Epithelial cell of esophagus (primary cell): ENCODE measurements around the gene TCTN3.

ENCODE experiments used
- DNase-seq: peaks from one replicate; pipeline ENCODE4 v3.0.0; 2010; ENCODE audit warnings: low read depth
- H3K4me3 ChIP-seq: 2 replicates; pipeline ENCODE4 v1.5.1; 2011; ENCODE audit warnings: mild to moderate bottlenecking, low read length, control low read depth
- TF ChIP-seq, protein P1 (sequence below): IDR thresholded peaks from 2 replicates; pipeline ENCODE4 v1.5.1; 2011; ENCODE audit warnings: low read depth, mild to moderate bottlenecking, low read length, control low read depth, inconsistent platforms; ENCODE audit not compliant: insufficient read depth; ENCODE audit errors: missing control alignments

Gene TCTN3

DNA sequence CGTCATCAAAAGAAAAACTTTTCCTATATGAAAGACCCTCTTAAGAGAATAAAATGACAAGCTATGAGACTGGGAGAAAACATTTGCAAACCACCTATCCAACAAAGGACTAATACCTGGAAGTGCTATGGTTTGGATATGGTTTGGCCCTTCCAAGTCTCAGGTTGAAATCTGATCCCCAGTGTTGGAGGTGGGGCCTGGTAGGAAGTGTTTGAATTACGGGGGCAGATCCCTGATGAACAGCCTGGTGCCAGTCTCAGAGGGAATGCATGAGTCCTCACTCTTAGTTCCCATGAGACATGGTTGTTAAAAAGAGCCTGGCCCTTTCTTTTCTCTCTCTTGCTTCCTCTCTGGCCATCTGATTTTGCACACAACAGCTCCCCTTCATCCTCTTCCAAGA, 43.5 kb downstream of the TCTN3 start:
- DNase-seq, result no peak
- no peak overlapping the region for H3K4me3 ChIP-seq
- TF ChIP-seq, protein P1, sequence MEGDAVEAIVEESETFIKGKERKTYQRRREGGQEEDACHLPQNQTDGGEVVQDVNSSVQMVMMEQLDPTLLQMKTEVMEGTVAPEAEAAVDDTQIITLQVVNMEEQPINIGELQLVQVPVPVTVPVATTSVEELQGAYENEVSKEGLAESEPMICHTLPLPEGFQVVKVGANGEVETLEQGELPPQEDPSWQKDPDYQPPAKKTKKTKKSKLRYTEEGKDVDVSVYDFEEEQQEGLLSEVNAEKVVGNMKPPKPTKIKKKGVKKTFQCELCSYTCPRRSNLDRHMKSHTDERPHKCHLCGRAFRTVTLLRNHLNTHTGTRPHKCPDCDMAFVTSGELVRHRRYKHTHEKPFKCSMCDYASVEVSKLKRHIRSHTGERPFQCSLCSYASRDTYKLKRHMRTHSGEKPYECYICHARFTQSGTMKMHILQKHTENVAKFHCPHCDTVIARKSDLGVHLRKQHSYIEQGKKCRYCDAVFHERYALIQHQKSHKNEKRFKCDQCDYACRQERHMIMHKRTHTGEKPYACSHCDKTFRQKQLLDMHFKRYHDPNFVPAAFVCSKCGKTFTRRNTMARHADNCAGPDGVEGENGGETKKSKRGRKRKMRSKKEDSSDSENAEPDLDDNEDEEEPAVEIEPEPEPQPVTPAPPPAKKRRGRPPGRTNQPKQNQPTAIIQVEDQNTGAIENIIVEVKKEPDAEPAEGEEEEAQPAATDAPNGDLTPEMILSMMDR, result no peak

DNA sequence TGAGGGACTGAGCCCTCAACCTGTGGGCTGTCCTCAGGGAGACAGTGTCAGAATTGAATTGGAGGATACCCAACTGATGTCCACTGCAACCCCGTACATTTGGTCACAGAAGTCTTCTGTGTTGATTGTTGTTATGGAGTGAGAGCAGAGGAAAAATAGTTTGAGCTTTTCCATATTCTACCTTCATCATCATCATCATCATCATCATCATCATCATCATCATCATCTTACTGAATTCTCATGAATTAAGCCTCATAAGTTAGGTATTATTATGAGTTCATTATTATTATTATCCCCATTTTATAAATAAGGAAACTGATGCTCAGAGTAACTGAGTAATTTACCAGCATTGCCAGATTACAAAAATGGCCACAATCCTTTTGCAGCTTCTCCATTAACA, 45.6 kb downstream of the TCTN3 start:
- no peak overlapping the region for H3K4me3 ChIP-seq
- DNase-seq, result no peak
- TF ChIP-seq, protein P1, result no peak

DNA sequence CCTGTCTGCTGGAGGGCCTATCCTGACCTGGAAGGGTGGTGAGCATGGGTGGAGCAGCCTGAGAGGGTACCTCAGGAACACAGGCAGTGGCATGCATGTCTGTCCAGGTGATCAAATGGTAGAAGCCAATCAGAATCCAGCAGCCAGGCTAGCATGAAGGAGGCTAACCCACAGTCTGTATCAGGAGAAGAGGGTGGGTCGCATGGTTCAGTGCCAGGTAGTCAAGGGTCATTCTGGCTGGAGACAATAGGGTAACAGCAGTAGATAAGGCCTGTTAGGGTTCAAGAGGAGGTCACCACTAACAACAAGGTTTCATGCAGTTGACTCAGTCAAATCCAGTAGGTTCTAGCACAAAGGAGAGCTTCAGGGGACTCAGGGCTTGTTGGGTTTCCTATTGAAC, 47.6 kb downstream of the TCTN3 start:
- no peak overlapping the region for H3K4me3 ChIP-seq
- no peak for DNase-seq
- TF ChIP-seq, protein P1, result no peak

DNA sequence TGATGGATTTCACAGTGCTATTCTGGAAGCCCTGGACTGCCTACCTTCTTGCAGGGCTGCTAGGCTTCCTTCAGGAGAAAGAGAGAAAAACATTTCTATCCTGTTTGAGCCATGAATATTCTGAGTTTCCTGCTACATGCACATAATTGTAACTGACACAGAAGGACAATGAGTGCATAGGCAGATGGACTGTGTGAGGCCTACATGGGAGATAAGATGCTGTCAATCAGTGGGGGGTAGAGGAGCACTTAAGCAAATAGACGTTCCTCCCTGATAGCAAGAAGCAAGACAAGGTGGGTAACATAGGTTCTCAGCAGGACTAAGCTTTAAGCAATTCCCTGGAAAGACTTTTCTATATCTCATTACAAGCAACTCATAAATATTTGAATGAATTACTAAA, 48.8 kb downstream of the TCTN3 start:
- TF ChIP-seq, protein P1, result no peak
- H3K4me3 ChIP-seq, result no peak overlapping the region
- DNase-seq, result no peak

DNA sequence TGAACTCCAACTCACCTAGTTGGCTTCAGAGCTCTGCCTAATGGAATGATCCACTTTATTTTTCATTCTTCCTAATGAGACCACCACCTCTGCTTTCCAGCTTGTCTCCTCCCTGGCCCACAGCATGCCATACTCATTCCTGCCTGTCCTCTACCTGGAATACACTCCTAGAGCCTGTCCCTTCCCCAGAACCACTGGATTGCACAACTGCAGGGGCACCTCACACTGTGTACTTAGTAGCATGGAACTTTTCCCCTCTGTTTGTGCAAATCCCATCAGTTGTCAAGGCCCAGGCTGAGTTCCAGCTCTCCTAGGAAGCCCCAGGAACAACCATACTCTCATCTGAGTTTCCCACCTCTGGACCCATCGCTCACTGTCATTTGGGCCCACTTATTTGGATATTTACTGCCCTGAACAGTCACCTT, 52.8 kb downstream of the TCTN3 start:
- TF ChIP-seq, protein P1, result no peak
- H3K4me3 ChIP-seq, result no peak overlapping the region
- DNase-seq, result no peak

DNA sequence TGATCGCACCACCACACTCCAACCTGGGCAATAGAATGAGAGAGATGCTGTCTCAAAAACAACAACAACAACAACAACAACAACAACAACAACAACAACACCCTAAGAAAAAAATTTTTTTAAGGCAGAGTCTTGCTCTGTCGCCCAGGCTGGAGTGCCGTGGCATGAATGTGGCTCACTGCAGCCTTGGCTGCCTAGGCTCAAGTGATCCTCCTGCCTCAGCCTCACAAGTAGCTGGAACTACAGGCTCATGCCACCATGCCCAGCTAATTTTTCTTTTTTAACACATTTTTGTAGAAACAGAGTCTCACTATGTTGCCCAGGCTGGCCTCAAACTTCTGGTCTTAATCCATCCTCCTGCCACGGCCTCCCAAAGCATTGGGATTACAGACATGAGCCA, 55.8 kb downstream of the TCTN3 start:
- DNase-seq, result no peak
- H3K4me3 ChIP-seq, result no peak overlapping the region
- TF ChIP-seq, protein P1, result no peak

DNA sequence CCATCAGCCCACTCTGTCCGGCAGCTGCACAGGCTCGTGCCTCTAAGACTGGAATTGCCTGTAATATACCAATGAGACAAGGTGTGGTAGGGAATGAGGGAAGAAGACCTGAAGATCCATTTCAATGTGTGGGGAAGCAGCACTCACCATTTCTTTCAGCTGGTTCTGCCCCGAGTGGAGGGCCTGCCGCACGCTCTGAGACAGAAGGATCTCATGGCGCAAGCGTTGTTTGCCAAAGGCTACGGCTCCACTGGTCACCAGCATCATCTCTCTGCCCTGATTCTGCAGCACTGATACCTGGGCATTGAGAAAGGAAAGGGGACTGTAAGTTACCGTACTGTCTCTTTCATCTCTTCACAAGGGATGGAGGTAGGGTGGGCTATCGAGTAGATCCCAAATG, 56.6 kb downstream of the TCTN3 start:
- DNase-seq, result no peak
- TF ChIP-seq, protein P1, result no peak
- H3K4me3 ChIP-seq, result no peak overlapping the region
